H9 (cell line): ENCODE measurements around the gene ALDH1A3. TPM values are rescaled to one million over a fixed set of nuclear protein-coding genes. Genes with fewer than 3 reads are reported as not detected.

Experiments
- DNase-seq: peaks from one replicate; pipeline ENCODE4 v3.0.0-alpha.2; 2017
- H2AFZ ChIP-seq: one replicate; pipeline ENCODE4 v1.6.1; 2013; ENCODE audit warnings: mild to moderate bottlenecking, low read length, control low read depth, moderate library complexity
- H2AK5ac ChIP-seq: 2 replicates; pipeline ENCODE4 v1.6.1; 2013; ENCODE audit warnings: low read length, control low read depth, mixed read lengths; ENCODE audit not compliant: insufficient read length
- H2BK120ac ChIP-seq: one replicate; pipeline ENCODE4 v1.6.1; 2013; ENCODE audit warnings: low read depth, mild to moderate bottlenecking, low read length, control low read depth, inconsistent platforms; ENCODE audit not compliant: poor library complexity, severe bottlenecking
- H2BK12ac ChIP-seq: 2 replicates; pipeline ENCODE4 v1.6.1; 2013; ENCODE audit warnings: low read length, control low read depth, mixed read lengths, low read depth; ENCODE audit not compliant: insufficient read length
- H2BK15ac ChIP-seq: 2 replicates; pipeline ENCODE4 v1.6.1; 2013; ENCODE audit warnings: low read depth, low read length, control low read depth
- H2BK20ac ChIP-seq: one replicate; pipeline ENCODE4 v1.6.1; 2013; ENCODE audit warnings: low read depth, mild to moderate bottlenecking, low read length, control low read depth, inconsistent platforms; ENCODE audit not compliant: poor library complexity, severe bottlenecking
- H2BK5ac ChIP-seq: 2 replicates; pipeline ENCODE4 v1.6.1; 2013; ENCODE audit warnings: low read length, control low read depth, mixed read lengths; ENCODE audit not compliant: insufficient read length
- H3K14ac ChIP-seq: 2 replicates; pipeline ENCODE4 v1.6.1; 2013; ENCODE audit warnings: low read length, control low read depth; ENCODE audit not compliant: insufficient read depth
- H3K18ac ChIP-seq: 2 replicates; pipeline ENCODE4 v1.6.1; 2013; ENCODE audit warnings: low read depth, mild to moderate bottlenecking, mixed read lengths, low read length, control low read depth; ENCODE audit not compliant: insufficient read length
- H3K23ac ChIP-seq: 2 replicates; pipeline ENCODE4 v1.6.1; 2013; ENCODE audit warnings: low read length, control low read depth, mixed read lengths, low read depth; ENCODE audit not compliant: insufficient read length
- H3K23me2 ChIP-seq: 2 replicates; pipeline ENCODE4 v1.6.1; 2013; ENCODE audit warnings: low read depth, mild to moderate bottlenecking, mixed read lengths, low read length, control low read depth; ENCODE audit not compliant: insufficient read length, poor library complexity, severe bottlenecking
- H3K27ac ChIP-seq: 2 replicates; pipeline ENCODE4 v1.5.1; 2013; ENCODE audit warnings: low read length, control low read depth, mixed read lengths, low read depth; ENCODE audit not compliant: insufficient read length
- H3K27me3 ChIP-seq: 2 replicates; pipeline ENCODE4 v1.6.1; 2013; ENCODE audit warnings: low read length, control low read depth, inconsistent platforms; ENCODE audit not compliant: insufficient read depth
- H3K4ac ChIP-seq: 2 replicates; pipeline ENCODE4 v1.6.1; 2013; ENCODE audit warnings: low read depth, mild to moderate bottlenecking, control low read depth, inconsistent platforms, low read length, moderate library complexity
- H3K4me1 ChIP-seq: 2 replicates; pipeline ENCODE4 v1.6.1; 2013; ENCODE audit warnings: low read length, control low read depth, inconsistent platforms; ENCODE audit not compliant: insufficient read depth
- H3K4me2 ChIP-seq: 2 replicates; pipeline ENCODE4 v1.6.1; 2013; ENCODE audit warnings: low read length, control low read depth, mixed read lengths; ENCODE audit not compliant: insufficient read length, insufficient read depth
- H3K56ac ChIP-seq: 2 replicates; pipeline ENCODE4 v1.6.1; 2013; ENCODE audit warnings: low read depth, mild to moderate bottlenecking, mixed read lengths, low read length, control low read depth; ENCODE audit not compliant: insufficient read length
- H3K79me1 ChIP-seq: 2 replicates; pipeline ENCODE4 v1.6.1; 2013; ENCODE audit warnings: low read depth, mild to moderate bottlenecking, moderate library complexity, low read length, control low read depth, inconsistent platforms; ENCODE audit not compliant: insufficient read depth, poor library complexity, severe bottlenecking
- H3K79me2 ChIP-seq: 2 replicates; pipeline ENCODE4 v1.6.1; 2013; ENCODE audit warnings: low read length, control low read depth, inconsistent platforms; ENCODE audit not compliant: insufficient read depth
- H3K9ac ChIP-seq: 2 replicates; pipeline ENCODE4 v1.6.1; 2013; ENCODE audit warnings: low read length, control low read depth, mixed read lengths; ENCODE audit not compliant: insufficient read length; ENCODE audit errors: extremely low read depth
- H3K9me3 ChIP-seq: one replicate; pipeline ENCODE4 v1.6.1; 2013; ENCODE audit warnings: low read depth, low read length, inconsistent platforms; ENCODE audit not compliant: control insufficient read depth
- H3T11ph ChIP-seq: one replicate; pipeline ENCODE4 v1.6.1; 2013; ENCODE audit warnings: mild to moderate bottlenecking, low read length, control low read depth, inconsistent platforms
- H4K20me1 ChIP-seq: one replicate; pipeline ENCODE4 v1.6.1; 2013; ENCODE audit not compliant: control insufficient read depth, insufficient read length, insufficient read depth
- H4K5ac ChIP-seq: 2 replicates; pipeline ENCODE4 v1.6.1; 2013; ENCODE audit warnings: low read depth, mild to moderate bottlenecking, mixed read lengths, low read length, control low read depth; ENCODE audit not compliant: insufficient read length
- H4K8ac ChIP-seq: replicated peaks from 2 replicates; pipeline ENCODE4 v1.6.1; 2013; ENCODE audit warnings: low read length, control low read depth, mixed read lengths, low read depth; ENCODE audit not compliant: insufficient read length
- H4K91ac ChIP-seq: 2 replicates; pipeline ENCODE4 v1.6.1; 2013; ENCODE audit warnings: low read depth, mild to moderate bottlenecking, moderate library complexity, mixed read lengths, low read length, control low read depth; ENCODE audit not compliant: insufficient read length
- H3K27ac Mint-ChIP-seq, 3 experiments: 2 replicates in 2 of 3; 3 replicates in 1 of 3; pipeline ENCODE4 v1.8.0; 2020 to 2021; ENCODE audit warnings: mixed read lengths in 3 of 3, mild to moderate bottlenecking in 1 of 3, moderate library complexity in 1 of 3
- H3K27me3 Mint-ChIP-seq: 2 replicates; pipeline ENCODE4 v1.8.0; 2021; ENCODE audit warnings: low read depth, mild to moderate bottlenecking, moderate library complexity, mixed read lengths
- H3K36me3 Mint-ChIP-seq, 3 experiments: 2 replicates in 2 of 3; 3 replicates in 1 of 3; pipeline ENCODE4 v1.8.0; 2020 to 2021; ENCODE audit warnings: low read depth in 3 of 3, mixed read lengths in 3 of 3; ENCODE audit not compliant: insufficient read depth in 1 of 3
- H3K4me1 Mint-ChIP-seq, 2 experiments: 2 replicates each; pipeline ENCODE4 v1.8.0; 2020; ENCODE audit warnings: mixed read lengths in 2 of 2
- H3K4me3 Mint-ChIP-seq, 2 experiments: 2 replicates in 1 of 2; 3 replicates in 1 of 2; pipeline ENCODE4 v1.8.0; 2020 to 2021; ENCODE audit warnings: mild to moderate bottlenecking in 2 of 2, mixed read lengths in 2 of 2, moderate library complexity in 1 of 2
- H3K9me3 Mint-ChIP-seq, 2 experiments: 2 replicates in 1 of 2; 3 replicates in 1 of 2; pipeline ENCODE4 v1.8.0; 2020; ENCODE audit warnings: mild to moderate bottlenecking in 2 of 2, mixed read lengths in 2 of 2, moderate library complexity in 1 of 2
- CTCF ChIP-seq: fragments of 200-600 bp; sonication (generic); conservative IDR thresholded peaks from 3 replicates; pipeline ENCODE4 v1.8.0; 2021; ENCODE audit warnings: antibody characterized with exemption, mild to moderate bottlenecking
- WGBS: extraction: QIAGEN DNeasy Blood & Tissue Kit; methylation state at CpG from one replicate; pipeline ENCODE4 v1.1.7; 2013; ENCODE audit warnings: missing lambda C conversion rate, low lambda C conversion rate, mixed read lengths; ENCODE audit not compliant: insufficient read length; ENCODE audit errors: extremely low coverage; 5-methylcytosine and 5-hydroxymethylcytosine counted together
- total RNA-seq: library from RNA; stranded (reverse); gene quantifications from 2 replicates; pipeline ENCODE4 v1.2.1, GENCODE V29; 2021

Gene ALDH1A3
- total RNA-seq, 1 experiment from 2014 or later = 9.2 TPM

GRCh38 chr15:100834731-100835130 is 44.9 kb upstream of the ALDH1A3 start:
- Histone ChIP-seq H2BK5ac (no peak overlapping the region), H3K14ac (no peak overlapping the region), H3T11ph (no peak overlapping the region), H2BK15ac (no peak overlapping the region), H4K5ac (no peak overlapping the region), H2AK5ac (no peak overlapping the region), H3K27ac (no peak overlapping the region), H4K91ac (no peak overlapping the region), H2BK120ac (no peak overlapping the region), H3K79me1 (no peaks in the 10 kb centered on the region), H3K18ac (no peak overlapping the region), H3K9me3 (no peaks in the 10 kb centered on the region), H3K79me2 (no peaks in the 10 kb centered on the region), H3K23ac (no peak overlapping the region), H2BK12ac (no peak overlapping the region), H2BK20ac (no peak overlapping the region), H3K4me1 (no peaks in the 10 kb centered on the region), H3K4ac (no peak overlapping the region), H3K4me2 (no peak overlapping the region), H3K56ac (no peak overlapping the region), H3K27me3 (no peaks in the 10 kb centered on the region), H3K9ac (no peak overlapping the region), H3K23me2 (no peaks in the 10 kb centered on the region), H4K20me1 (no peaks in the 10 kb centered on the region), H4K8ac (no peak overlapping the region), H2AFZ (no peak overlapping the region)
- DNase-seq = no peak
- Mint-ChIP-seq H3K36me3 (no peaks in the 10 kb centered on the region), H3K9me3 (peaks cover 2 to 3% of the 10 kb centered on the region in 2 experiments; a peak in 3 of 5 replicates), H3K4me1 (peaks cover 7 to 9% of the 10 kb centered on the region in 2 experiments; a peak in 2 of 4 replicates), H3K27me3 (peaks cover 2% of the 10 kb centered on the region; the same call in 1 of the 2 replicates), H3K27ac (no peak overlapping the region), H3K4me3 (no peak overlapping the region)
- TF ChIP-seq CTCF = no peak
- WGBS = no CpG with 5 or more reads among the region's 3 CpGs
